Testis (tissue), 3 donors: ENCODE measurements around the gene CNTN4. TPM values are rescaled to one million over a fixed set of nuclear protein-coding genes. Genes with fewer than 3 reads are reported as not detected.
"Not testable (repeated sequence)": the region's sequence is repeated elsewhere in the genome, so short reads cannot be mapped to it uniquely, and the experiment has no call there.

Source experiments
- DNase-seq: peaks from one replicate; pipeline ENCODE4 v3.0.0-alpha.2; 2019
- H3K27ac ChIP-seq, 2 donors: fragments of 200-600 bp; sonication (generic); one replicate each; pipeline ENCODE4 v1.5.1; 2019
- H3K27me3 ChIP-seq: fragments of 200-600 bp; sonication (generic); one replicate; pipeline ENCODE4 v1.5.1; 2019
- H3K36me3 ChIP-seq: fragments of 200-600 bp; sonication (generic); one replicate; pipeline ENCODE4 v1.5.1; 2017; ENCODE audit warnings: low read depth; ENCODE audit errors: missing control alignments
- H3K4me1 ChIP-seq: fragments of 200-600 bp; sonication (generic); one replicate; pipeline ENCODE4 v1.5.1; 2019
- H3K4me3 ChIP-seq, 2 donors: fragments of 200-600 bp; sonication (generic); one replicate each; pipeline ENCODE4 v1.5.1; 2017 to 2019
- H3K9me3 ChIP-seq: fragments of 200-600 bp; sonication (generic); one replicate; pipeline ENCODE4 v1.5.1; 2017
- POLR2A ChIP-seq: fragments of 450-650 bp; IDR thresholded peaks from one replicate; pipeline ENCODE4 v1.6.1; 2017; ENCODE audit warnings: antibody characterized with exemption, mild to moderate bottlenecking, moderate library complexity
- WGBS, 2 donors: methylation state at CpG; one replicate each; pipeline ENCODE4 v1.1.5; 2018; 5-methylcytosine and 5-hydroxymethylcytosine counted together
- intact Hi-C: fragments of 100-400 bp; cut with DNase I; formaldehyde crosslinking; loops from one replicate; pipeline ENCODE4 v1.15.1; 2023; ENCODE audit warnings: low total_unique reads
- polyA plus RNA-seq: library from polyadenylated mRNA; stranded (reverse); fragments of 350-450 nt; fragmentation: Illumina TruSeq; extraction: RNeasy Lipid Tissue Mini Kit (QIAGEN cat#74804); gene quantifications from one replicate; pipeline ENCODE4 v1.2.3, GENCODE V29; 2014; ENCODE audit warnings: low read depth, low replicate concordance; ENCODE audit not compliant: insufficient read depth
- total RNA-seq, 2 donors: library from RNA; depleted of rRNA; stranded (reverse); fragments of >200 nt; gene quantifications; one replicate each; pipeline ENCODE4 v1.2.3, GENCODE V29; 2016
- TF ChIP-seq, protein P1 (sequence below), 3 experiments: fragments of 450-650 bp in 2 of 3; fragments of 200-600 bp in 1 of 3; sonication (generic) in 1 of 3; IDR thresholded peaks; one replicate each; pipeline ENCODE4 v1.5.1; 2016 to 2019; ENCODE audit warnings: antibody characterized with exemption in 3 of 3, mild to moderate bottlenecking in 2 of 3, moderate library complexity in 1 of 3

CNTN4 gene
- total and polyA plus RNA-seq, 3 donors from 2014 or later = 10.4 to 37.7 (median 19.6) TPM

DNA sequence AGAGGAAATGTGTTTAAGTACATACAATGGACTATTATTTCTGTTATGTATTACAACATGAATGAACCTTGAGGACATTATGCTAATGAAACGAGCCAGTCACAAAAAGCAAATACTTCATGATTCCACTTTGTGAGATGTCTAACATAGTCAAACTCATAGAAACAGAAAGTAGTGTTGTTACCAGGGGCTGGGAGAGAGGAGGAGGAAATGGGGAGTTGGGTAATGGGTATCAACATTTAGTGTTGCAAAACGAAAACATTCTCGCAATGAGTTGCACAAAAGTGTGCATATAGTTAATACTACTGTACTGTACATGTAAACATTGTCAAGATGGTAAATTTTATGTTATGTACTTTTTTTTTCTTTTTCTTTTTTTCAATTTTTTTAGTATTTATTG lies 817.2 kb downstream of the CNTN4 start:
- no peaks in the 10 kb centered on the region for H3K4me1 ChIP-seq
- no peaks in the 10 kb centered on the region for H3K27me3 ChIP-seq
- H3K36me3 ChIP-seq = no peaks in the 10 kb centered on the region
- 81 to 90% methylated on average over 3 of the region's 3 CpGs for WGBS, 2 donors
- no peak overlapping the region for H3K4me3 ChIP-seq
- no peak overlapping the region for H3K27ac ChIP-seq
- no peak for DNase-seq
- intact Hi-C loops = no loop called here
- TF ChIP-seq, protein P1, sequence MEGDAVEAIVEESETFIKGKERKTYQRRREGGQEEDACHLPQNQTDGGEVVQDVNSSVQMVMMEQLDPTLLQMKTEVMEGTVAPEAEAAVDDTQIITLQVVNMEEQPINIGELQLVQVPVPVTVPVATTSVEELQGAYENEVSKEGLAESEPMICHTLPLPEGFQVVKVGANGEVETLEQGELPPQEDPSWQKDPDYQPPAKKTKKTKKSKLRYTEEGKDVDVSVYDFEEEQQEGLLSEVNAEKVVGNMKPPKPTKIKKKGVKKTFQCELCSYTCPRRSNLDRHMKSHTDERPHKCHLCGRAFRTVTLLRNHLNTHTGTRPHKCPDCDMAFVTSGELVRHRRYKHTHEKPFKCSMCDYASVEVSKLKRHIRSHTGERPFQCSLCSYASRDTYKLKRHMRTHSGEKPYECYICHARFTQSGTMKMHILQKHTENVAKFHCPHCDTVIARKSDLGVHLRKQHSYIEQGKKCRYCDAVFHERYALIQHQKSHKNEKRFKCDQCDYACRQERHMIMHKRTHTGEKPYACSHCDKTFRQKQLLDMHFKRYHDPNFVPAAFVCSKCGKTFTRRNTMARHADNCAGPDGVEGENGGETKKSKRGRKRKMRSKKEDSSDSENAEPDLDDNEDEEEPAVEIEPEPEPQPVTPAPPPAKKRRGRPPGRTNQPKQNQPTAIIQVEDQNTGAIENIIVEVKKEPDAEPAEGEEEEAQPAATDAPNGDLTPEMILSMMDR (IDR thresholded peaks at IDR 0.05) = no peak
- TF ChIP-seq POLR2A = no peak
- no peaks in the 10 kb centered on the region for H3K9me3 ChIP-seq

DNA sequence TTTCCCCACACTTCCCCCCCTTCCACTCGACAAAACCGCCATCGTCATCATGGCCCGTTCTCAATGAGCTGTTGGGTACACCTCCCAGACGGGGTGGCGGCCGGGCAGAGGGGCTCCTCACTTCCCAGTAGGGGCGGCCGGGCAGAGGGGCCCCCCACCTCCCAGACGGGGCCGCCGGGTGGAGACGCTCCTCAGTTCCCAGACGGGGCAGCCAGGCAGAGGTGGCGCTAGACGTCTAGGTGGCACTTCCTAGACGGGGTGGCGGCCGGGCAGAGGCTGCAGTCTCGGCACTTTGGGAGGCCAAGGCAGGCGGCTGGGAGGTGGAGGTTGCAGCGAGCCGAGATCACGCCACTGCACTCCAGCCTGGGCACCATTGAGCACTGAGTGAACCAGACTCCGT lies 818.0 kb downstream of the CNTN4 start:
- intact Hi-C loops, H3K27ac ChIP-seq, H3K9me3 ChIP-seq, H3K36me3 ChIP-seq, H3K27me3 ChIP-seq, DNase-seq, H3K4me1 ChIP-seq: not testable (repeated sequence)
- 89% methylated on average over 7 of the region's 25 CpGs; no CpG with 5 or more reads in 1 of the 2 donors for WGBS, 2 donors
- H3K4me3 ChIP-seq = peak overlapping the region in 1 of 2 donors; percentile 8

DNA sequence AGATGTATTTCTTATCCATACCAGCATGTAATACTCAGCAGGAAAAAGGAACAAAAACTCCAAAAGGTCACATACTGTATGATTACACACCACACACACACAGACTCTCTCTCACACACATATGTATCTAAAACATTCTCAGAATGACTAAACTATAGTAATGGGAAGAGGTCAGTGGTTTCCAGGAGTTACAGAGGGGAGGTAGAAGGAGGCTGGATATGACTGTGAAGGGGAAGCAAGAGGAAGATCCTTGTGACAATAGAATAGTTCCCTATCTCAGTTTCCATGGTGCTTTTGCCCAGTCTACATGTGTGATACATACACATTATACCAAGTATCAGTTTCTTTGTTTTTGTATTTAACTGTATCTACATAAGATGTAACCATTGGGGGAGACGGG lies 821.4 kb downstream of the CNTN4 start:
- 76 to 96% methylated on average over 1 of the region's 1 CpG for WGBS, 2 donors
- H3K27ac ChIP-seq = no peak overlapping the region

DNA sequence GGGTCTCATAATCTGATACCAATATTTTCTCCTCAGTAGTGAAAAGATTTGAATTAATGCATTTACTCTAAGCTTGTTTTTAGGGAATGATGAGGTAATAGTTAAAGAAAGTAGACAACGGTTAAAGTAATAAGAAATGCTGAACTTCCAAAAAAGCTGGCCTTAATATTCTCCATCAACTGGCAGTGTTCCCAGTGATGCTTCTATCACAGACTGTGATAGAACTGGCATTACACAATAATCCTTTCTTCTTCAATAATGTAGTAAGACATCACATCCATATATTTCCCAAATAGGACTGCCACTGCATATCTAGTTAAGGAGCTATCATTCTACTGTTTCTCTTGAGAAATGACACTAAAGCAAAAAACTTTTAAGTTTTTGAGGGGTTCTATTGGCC lies 822.8 kb downstream of the CNTN4 start:
- DNase-seq = no peak
- Histone ChIP-seq H3K36me3 (no peaks in the 10 kb centered on the region), H3K27me3 (no peaks in the 10 kb centered on the region), H3K27ac (no peak overlapping the region), H3K9me3 (no peaks in the 10 kb centered on the region), H3K4me1 (no peaks in the 10 kb centered on the region), H3K4me3 (no peak overlapping the region)
- no peak for TF ChIP-seq POLR2A
- TF ChIP-seq, protein P1 (IDR thresholded peaks at IDR 0.05) = no peak
- WGBS, 2 donors = 33 to 50% methylated on average over 1 of the region's 1 CpG
- intact Hi-C loops = no loop called here

More for the DNA sequence above, 821.4 kb downstream of the CNTN4 start:
- no peak for DNase-seq
- TF ChIP-seq, protein P1 (IDR thresholded peaks at IDR 0.05) = no peak
- TF ChIP-seq POLR2A = no peak
- Histone ChIP-seq H3K27me3 (no peaks in the 10 kb centered on the region), H3K36me3 (no peaks in the 10 kb centered on the region), H3K9me3 (no peaks in the 10 kb centered on the region), H3K4me3 (no peak overlapping the region), H3K4me1 (no peaks in the 10 kb centered on the region)
- intact Hi-C loops = no loop called here

DNA sequence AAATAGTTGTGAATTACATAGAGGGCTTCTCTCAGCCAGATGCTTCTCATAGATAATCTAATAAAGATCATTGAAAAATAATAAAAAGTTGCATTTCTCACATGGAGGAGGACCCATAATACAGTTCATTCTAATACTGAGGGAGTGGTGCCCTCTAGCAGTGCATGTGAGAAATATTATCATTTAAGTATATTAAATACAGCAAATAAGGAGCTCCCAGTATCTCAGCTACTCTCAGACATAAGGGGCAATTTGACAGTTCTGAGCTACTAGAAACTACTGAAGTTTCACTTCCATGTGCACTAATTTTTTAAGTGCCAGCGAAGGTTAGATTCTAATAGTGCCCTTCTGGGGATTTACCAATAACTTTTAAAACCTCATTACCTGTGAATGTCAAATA lies 823.2 kb downstream of the CNTN4 start:
- peak; percentile 18 for DNase-seq
- WGBS, 2 donors = 86 to 89% methylated on average over 1 of the region's 1 CpG
- Histone ChIP-seq H3K36me3 (no peaks in the 10 kb centered on the region), H3K4me1 (no peaks in the 10 kb centered on the region), H3K27me3 (no peaks in the 10 kb centered on the region), H3K27ac (no peak overlapping the region), H3K4me3 (no peak overlapping the region), H3K9me3 (no peaks in the 10 kb centered on the region)
- TF ChIP-seq, protein P1 (IDR thresholded peaks at IDR 0.05) = peak; percentile 14 to 34 (median 33)
- TF ChIP-seq POLR2A = no peak
- intact Hi-C loops = no loop called here
